H9 (cell line): Measurements from ENCODE around the gene RPS24. TPM values are rescaled to one million over a fixed set of nuclear protein-coding genes. Genes with fewer than 3 reads are reported as not detected.

ENCODE experiments used
- DNase-seq: peaks from one replicate; pipeline ENCODE4 v3.0.0-alpha.2; 2017
- H2AFZ ChIP-seq: one replicate; pipeline ENCODE4 v1.6.1; 2013; ENCODE audit warnings: mild to moderate bottlenecking, low read length, control low read depth, moderate library complexity
- H2AK5ac ChIP-seq: 2 replicates; pipeline ENCODE4 v1.6.1; 2013; ENCODE audit warnings: low read length, control low read depth, mixed read lengths; ENCODE audit not compliant: insufficient read length
- H2BK120ac ChIP-seq: one replicate; pipeline ENCODE4 v1.6.1; 2013; ENCODE audit warnings: low read depth, mild to moderate bottlenecking, low read length, control low read depth, inconsistent platforms; ENCODE audit not compliant: poor library complexity, severe bottlenecking
- H2BK12ac ChIP-seq: 2 replicates; pipeline ENCODE4 v1.6.1; 2013; ENCODE audit warnings: low read length, control low read depth, mixed read lengths, low read depth; ENCODE audit not compliant: insufficient read length
- H2BK15ac ChIP-seq: 2 replicates; pipeline ENCODE4 v1.6.1; 2013; ENCODE audit warnings: low read depth, low read length, control low read depth
- H2BK20ac ChIP-seq: one replicate; pipeline ENCODE4 v1.6.1; 2013; ENCODE audit warnings: low read depth, mild to moderate bottlenecking, low read length, control low read depth, inconsistent platforms; ENCODE audit not compliant: poor library complexity, severe bottlenecking
- H2BK5ac ChIP-seq: 2 replicates; pipeline ENCODE4 v1.6.1; 2013; ENCODE audit warnings: low read length, control low read depth, mixed read lengths; ENCODE audit not compliant: insufficient read length
- H3K14ac ChIP-seq: 2 replicates; pipeline ENCODE4 v1.6.1; 2013; ENCODE audit warnings: low read length, control low read depth; ENCODE audit not compliant: insufficient read depth
- H3K18ac ChIP-seq: 2 replicates; pipeline ENCODE4 v1.6.1; 2013; ENCODE audit warnings: low read depth, mild to moderate bottlenecking, mixed read lengths, low read length, control low read depth; ENCODE audit not compliant: insufficient read length
- H3K23ac ChIP-seq: 2 replicates; pipeline ENCODE4 v1.6.1; 2013; ENCODE audit warnings: low read length, control low read depth, mixed read lengths, low read depth; ENCODE audit not compliant: insufficient read length
- H3K23me2 ChIP-seq: 2 replicates; pipeline ENCODE4 v1.6.1; 2013; ENCODE audit warnings: low read depth, mild to moderate bottlenecking, mixed read lengths, low read length, control low read depth; ENCODE audit not compliant: insufficient read length, poor library complexity, severe bottlenecking
- H3K27ac ChIP-seq: 2 replicates; pipeline ENCODE4 v1.5.1; 2013; ENCODE audit warnings: low read length, control low read depth, mixed read lengths, low read depth; ENCODE audit not compliant: insufficient read length
- H3K27me3 ChIP-seq: 2 replicates; pipeline ENCODE4 v1.6.1; 2013; ENCODE audit warnings: low read length, control low read depth, inconsistent platforms; ENCODE audit not compliant: insufficient read depth
- H3K4ac ChIP-seq: 2 replicates; pipeline ENCODE4 v1.6.1; 2013; ENCODE audit warnings: low read depth, mild to moderate bottlenecking, control low read depth, inconsistent platforms, low read length, moderate library complexity
- H3K4me1 ChIP-seq: 2 replicates; pipeline ENCODE4 v1.6.1; 2013; ENCODE audit warnings: low read length, control low read depth, inconsistent platforms; ENCODE audit not compliant: insufficient read depth
- H3K4me2 ChIP-seq: 2 replicates; pipeline ENCODE4 v1.6.1; 2013; ENCODE audit warnings: low read length, control low read depth, mixed read lengths; ENCODE audit not compliant: insufficient read length, insufficient read depth
- H3K56ac ChIP-seq: 2 replicates; pipeline ENCODE4 v1.6.1; 2013; ENCODE audit warnings: low read depth, mild to moderate bottlenecking, mixed read lengths, low read length, control low read depth; ENCODE audit not compliant: insufficient read length
- H3K79me1 ChIP-seq: 2 replicates; pipeline ENCODE4 v1.6.1; 2013; ENCODE audit warnings: low read depth, mild to moderate bottlenecking, moderate library complexity, low read length, control low read depth, inconsistent platforms; ENCODE audit not compliant: insufficient read depth, poor library complexity, severe bottlenecking
- H3K79me2 ChIP-seq: 2 replicates; pipeline ENCODE4 v1.6.1; 2013; ENCODE audit warnings: low read length, control low read depth, inconsistent platforms; ENCODE audit not compliant: insufficient read depth
- H3K9ac ChIP-seq: 2 replicates; pipeline ENCODE4 v1.6.1; 2013; ENCODE audit warnings: low read length, control low read depth, mixed read lengths; ENCODE audit not compliant: insufficient read length; ENCODE audit errors: extremely low read depth
- H3K9me3 ChIP-seq: one replicate; pipeline ENCODE4 v1.6.1; 2013; ENCODE audit warnings: low read depth, low read length, inconsistent platforms; ENCODE audit not compliant: control insufficient read depth
- H3T11ph ChIP-seq: one replicate; pipeline ENCODE4 v1.6.1; 2013; ENCODE audit warnings: mild to moderate bottlenecking, low read length, control low read depth, inconsistent platforms
- H4K20me1 ChIP-seq: one replicate; pipeline ENCODE4 v1.6.1; 2013; ENCODE audit not compliant: control insufficient read depth, insufficient read length, insufficient read depth
- H4K5ac ChIP-seq: 2 replicates; pipeline ENCODE4 v1.6.1; 2013; ENCODE audit warnings: low read depth, mild to moderate bottlenecking, mixed read lengths, low read length, control low read depth; ENCODE audit not compliant: insufficient read length
- H4K8ac ChIP-seq: replicated peaks from 2 replicates; pipeline ENCODE4 v1.6.1; 2013; ENCODE audit warnings: low read length, control low read depth, mixed read lengths, low read depth; ENCODE audit not compliant: insufficient read length
- H4K91ac ChIP-seq: 2 replicates; pipeline ENCODE4 v1.6.1; 2013; ENCODE audit warnings: low read depth, mild to moderate bottlenecking, moderate library complexity, mixed read lengths, low read length, control low read depth; ENCODE audit not compliant: insufficient read length
- H3K27ac Mint-ChIP-seq, 3 experiments: 2 replicates in 2 of 3; 3 replicates in 1 of 3; pipeline ENCODE4 v1.8.0; 2020 to 2021; ENCODE audit warnings: mixed read lengths in 3 of 3, mild to moderate bottlenecking in 1 of 3, moderate library complexity in 1 of 3
- H3K27me3 Mint-ChIP-seq: 2 replicates; pipeline ENCODE4 v1.8.0; 2021; ENCODE audit warnings: low read depth, mild to moderate bottlenecking, moderate library complexity, mixed read lengths
- H3K36me3 Mint-ChIP-seq, 3 experiments: 2 replicates in 2 of 3; 3 replicates in 1 of 3; pipeline ENCODE4 v1.8.0; 2020 to 2021; ENCODE audit warnings: low read depth in 3 of 3, mixed read lengths in 3 of 3; ENCODE audit not compliant: insufficient read depth in 1 of 3
- H3K4me1 Mint-ChIP-seq, 2 experiments: 2 replicates each; pipeline ENCODE4 v1.8.0; 2020; ENCODE audit warnings: mixed read lengths in 2 of 2
- H3K4me3 Mint-ChIP-seq, 2 experiments: 2 replicates in 1 of 2; 3 replicates in 1 of 2; pipeline ENCODE4 v1.8.0; 2020 to 2021; ENCODE audit warnings: mild to moderate bottlenecking in 2 of 2, mixed read lengths in 2 of 2, moderate library complexity in 1 of 2
- H3K9me3 Mint-ChIP-seq, 2 experiments: 2 replicates in 1 of 2; 3 replicates in 1 of 2; pipeline ENCODE4 v1.8.0; 2020; ENCODE audit warnings: mild to moderate bottlenecking in 2 of 2, mixed read lengths in 2 of 2, moderate library complexity in 1 of 2
- WGBS: extraction: QIAGEN DNeasy Blood & Tissue Kit; methylation state at CpG from one replicate; pipeline ENCODE4 v1.1.7; 2013; ENCODE audit warnings: missing lambda C conversion rate, low lambda C conversion rate, mixed read lengths; ENCODE audit not compliant: insufficient read length; ENCODE audit errors: extremely low coverage; 5-methylcytosine and 5-hydroxymethylcytosine counted together
- total RNA-seq: library from RNA; stranded (reverse); gene quantifications from 2 replicates; pipeline ENCODE4 v1.2.1, GENCODE V29; 2021
- TF ChIP-seq, protein P1 (sequence below): fragments of 200-600 bp; sonication (generic); conservative IDR thresholded peaks from 3 replicates; pipeline ENCODE4 v1.8.0; 2021; ENCODE audit warnings: antibody characterized with exemption, mild to moderate bottlenecking

Gene RPS24
- total RNA-seq, 1 experiment from 2014 or later, result 1,966 TPM

DNA sequence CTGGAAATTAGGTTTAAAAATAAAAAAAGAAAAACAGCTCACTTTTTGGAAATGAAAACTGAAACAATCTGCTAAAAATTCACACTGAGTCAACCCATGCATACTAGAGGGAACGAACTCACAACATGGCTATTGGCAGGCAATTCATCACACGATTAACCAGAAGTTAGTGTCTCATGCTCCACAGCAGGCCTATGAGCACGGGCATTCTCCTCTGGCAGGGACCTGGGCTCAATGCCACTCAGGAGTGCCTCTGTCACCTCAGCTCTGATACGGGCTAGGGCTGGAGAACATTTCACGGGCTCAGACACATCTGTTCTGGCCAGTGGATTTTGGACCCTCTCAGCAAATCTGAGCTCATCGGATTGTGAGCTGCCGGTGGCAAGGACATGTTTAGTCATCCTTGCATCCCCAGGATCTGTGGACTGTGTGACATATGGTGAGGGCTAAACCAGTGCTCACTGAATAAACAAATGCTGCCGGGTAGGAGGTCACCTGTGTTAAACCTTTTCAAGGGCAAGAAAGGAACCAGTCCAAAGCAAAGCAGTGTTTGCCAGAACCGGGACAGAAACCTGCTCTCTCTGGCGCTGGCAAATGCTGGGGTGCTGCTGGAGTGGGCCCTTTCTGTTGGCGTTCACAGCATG lies 44.5 kb upstream of the RPS24 start:
- peaks cover 12 to 14% of the 10 kb centered on the region in 2 experiments for H3K4me1 Mint-ChIP-seq
- Histone ChIP-seq H2AK5ac (no peak overlapping the region), H3K79me2 (no peaks in the 10 kb centered on the region), H2BK20ac (no peak overlapping the region), H2AFZ (no peak overlapping the region), H3K9me3 (no peaks in the 10 kb centered on the region), H4K5ac (no peak overlapping the region), H4K91ac (no peak overlapping the region), H2BK120ac (no peak overlapping the region), H3K4me2 (no peak overlapping the region), H3T11ph (no peak overlapping the region), H2BK12ac (no peak overlapping the region), H2BK15ac (no peak overlapping the region), H3K4me1 (no peaks in the 10 kb centered on the region), H3K27me3 (no peaks in the 10 kb centered on the region), H2BK5ac (no peak overlapping the region), H3K23ac (no peak overlapping the region), H3K4ac (no peak overlapping the region), H3K18ac (no peak overlapping the region), H3K27ac (no peak overlapping the region), H4K8ac (no peak overlapping the region), H3K14ac (no peak overlapping the region), H3K56ac (no peak overlapping the region), H3K9ac (no peak overlapping the region), H3K23me2 (no peaks in the 10 kb centered on the region), H3K79me1 (no peaks in the 10 kb centered on the region), H4K20me1 (no peaks in the 10 kb centered on the region)
- H3K4me3 Mint-ChIP-seq, result no peak overlapping the region
- TF ChIP-seq, protein P1, sequence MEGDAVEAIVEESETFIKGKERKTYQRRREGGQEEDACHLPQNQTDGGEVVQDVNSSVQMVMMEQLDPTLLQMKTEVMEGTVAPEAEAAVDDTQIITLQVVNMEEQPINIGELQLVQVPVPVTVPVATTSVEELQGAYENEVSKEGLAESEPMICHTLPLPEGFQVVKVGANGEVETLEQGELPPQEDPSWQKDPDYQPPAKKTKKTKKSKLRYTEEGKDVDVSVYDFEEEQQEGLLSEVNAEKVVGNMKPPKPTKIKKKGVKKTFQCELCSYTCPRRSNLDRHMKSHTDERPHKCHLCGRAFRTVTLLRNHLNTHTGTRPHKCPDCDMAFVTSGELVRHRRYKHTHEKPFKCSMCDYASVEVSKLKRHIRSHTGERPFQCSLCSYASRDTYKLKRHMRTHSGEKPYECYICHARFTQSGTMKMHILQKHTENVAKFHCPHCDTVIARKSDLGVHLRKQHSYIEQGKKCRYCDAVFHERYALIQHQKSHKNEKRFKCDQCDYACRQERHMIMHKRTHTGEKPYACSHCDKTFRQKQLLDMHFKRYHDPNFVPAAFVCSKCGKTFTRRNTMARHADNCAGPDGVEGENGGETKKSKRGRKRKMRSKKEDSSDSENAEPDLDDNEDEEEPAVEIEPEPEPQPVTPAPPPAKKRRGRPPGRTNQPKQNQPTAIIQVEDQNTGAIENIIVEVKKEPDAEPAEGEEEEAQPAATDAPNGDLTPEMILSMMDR, result no peak
- no CpG with 5 or more reads among the region's 11 CpGs for WGBS
- no peaks in the 10 kb centered on the region; a peak in 1 of 5 replicates for H3K9me3 Mint-ChIP-seq
- H3K27ac Mint-ChIP-seq, result no peak overlapping the region
- H3K27me3 Mint-ChIP-seq, result no peaks in the 10 kb centered on the region
- H3K36me3 Mint-ChIP-seq, result peaks cover 33 to 96% (median 84%) of the 10 kb centered on the region in 3 experiments
- DNase-seq, result no peak
